Keratinocyte (primary cell): Measurements from ENCODE around the gene TCF7L2. TPM values are rescaled to one million over a fixed set of nuclear protein-coding genes. Genes with fewer than 3 reads are reported as not detected.

Experiments used
- DNase-seq: peaks from one replicate; pipeline ENCODE4 v3.0.0-alpha.2; 2011; ENCODE audit warnings: low read depth, missing footprints, low spot score
- FAIRE-seq: peaks from 2 replicates; lab custom pipeline; 2011; peaks lifted over from hg19 to GRCh38; lab: Jason Lieb, UNC
- H2AFZ ChIP-seq: 2 replicates; pipeline ENCODE4 v1.6.0; 2012; ENCODE audit warnings: low read length, control low read depth, inconsistent platforms; ENCODE audit not compliant: control insufficient read depth
- H3K27ac ChIP-seq: 2 replicates; pipeline ENCODE4 v1.5.1; 2011; ENCODE audit warnings: low read length; ENCODE audit not compliant: control insufficient read depth, insufficient read depth
- H3K27me3 ChIP-seq: 3 replicates; pipeline ENCODE4 v1.6.0; 2011; ENCODE audit warnings: low read length; ENCODE audit not compliant: control insufficient read depth, insufficient read depth; ENCODE audit errors: extremely low read depth
- H3K36me3 ChIP-seq, 2 experiments: 2 replicates in 1 of 2; 3 replicates in 1 of 2; pipeline ENCODE4 v1.5.1; 2011; ENCODE audit warnings: low read length in 2 of 2, mild to moderate bottlenecking in 1 of 2; ENCODE audit not compliant: control insufficient read depth in 2 of 2, insufficient read depth in 2 of 2; ENCODE audit errors: extremely low read depth in 1 of 2
- H3K4me1 ChIP-seq: 3 replicates; pipeline ENCODE4 v1.5.1; 2011; ENCODE audit warnings: low read length; ENCODE audit not compliant: control insufficient read depth, insufficient read depth; ENCODE audit errors: extremely low read depth
- H3K4me2 ChIP-seq: 3 replicates; pipeline ENCODE4 v1.6.0; 2011; ENCODE audit warnings: low read depth, low read length; ENCODE audit not compliant: control insufficient read depth, insufficient read depth; ENCODE audit errors: extremely low read depth
- H3K4me3 ChIP-seq, 3 experiments: fragments of 200-600 bp in 1 of 3; sonication (generic) in 1 of 3; 2 replicates in 2 of 3; 3 replicates in 1 of 3; pipeline ENCODE4 v1.5.1; 2011 to 2016; ENCODE audit warnings: low read length in 3 of 3, mild to moderate bottlenecking in 3 of 3, control low read depth in 2 of 3, inconsistent platforms in 1 of 3, low read depth in 1 of 3, mixed read lengths in 1 of 3, mixed run types in 1 of 3, moderate library complexity in 1 of 3; ENCODE audit not compliant: control insufficient read depth in 2 of 3, insufficient read depth in 2 of 3; ENCODE audit errors: extremely low read depth in 1 of 3
- H3K79me2 ChIP-seq: 2 replicates; pipeline ENCODE4 v1.6.0; 2012; ENCODE audit warnings: low read length; ENCODE audit not compliant: control insufficient read depth, insufficient read depth
- H3K9ac ChIP-seq: 3 replicates; pipeline ENCODE4 v1.6.0; 2011; ENCODE audit warnings: low read length; ENCODE audit not compliant: control insufficient read depth, insufficient read depth; ENCODE audit errors: extremely low read depth
- H3K9me1 ChIP-seq: 3 replicates; pipeline ENCODE4 v1.6.0; 2011; ENCODE audit warnings: low read length; ENCODE audit not compliant: control insufficient read depth, insufficient read depth; ENCODE audit errors: extremely low read depth
- H3K9me3 ChIP-seq: 2 replicates; pipeline ENCODE4 v1.5.1; 2012; ENCODE audit warnings: low read depth, low read length; ENCODE audit not compliant: control insufficient read depth
- H4K20me1 ChIP-seq: 3 replicates; pipeline ENCODE4 v1.6.0; 2011; ENCODE audit warnings: low read length; ENCODE audit not compliant: control insufficient read depth, insufficient read depth; ENCODE audit errors: extremely low read depth
- CTCF ChIP-seq, 3 experiments: IDR thresholded peaks in 1 of 3; conservative IDR thresholded peaks in 1 of 3; optimal IDR thresholded peaks in 1 of 3; 2 replicates in 2 of 3; 3 replicates in 1 of 3; pipeline versions ENCODE3 to v1.5.1; 2011; ENCODE audit warnings: low read length in 3 of 3, mild to moderate bottlenecking in 3 of 3, moderate library complexity in 2 of 3, control low read depth in 1 of 3, inconsistent platforms in 1 of 3; ENCODE audit not compliant: insufficient read depth in 2 of 3; ENCODE audit errors: extremely low read depth in 1 of 3
- EZH2 ChIP-seq: IDR thresholded peaks from one replicate; pipeline ENCODE4 v1.6.1; 2012; ENCODE audit warnings: inconsistent platforms, mild to moderate bottlenecking, low read length, moderate library complexity
- dilution Hi-C: fragments of 300-500 bp; cut with MboI; formaldehyde crosslinking; loops from one replicate; pipeline ENCODE4 v1.7.0; 2020; ENCODE audit warnings: low sequenced_read_pairs; ENCODE audit not compliant: extremely low pct_ligation_motif_present
- polyA plus RNA-seq, 5 experiments: library from polyadenylated mRNA; depleted of rRNA in 3 of 5; stranded (reverse) in 3 of 5; stranded (forward) in 1 of 5; unstranded in 1 of 5; fragments of >200 nt; gene quantifications; 1 replicate in 1 of 5; 2 replicates in 3 of 5; 3 replicates in 1 of 5; pipeline versions ENCODE4 v1.2.1 to v1.2.3, GENCODE V29; 2011 to 2012; ENCODE audit warnings: missing spikeins in 2 of 5, low read depth in 1 of 5, low replicate concordance in 1 of 5

Gene TCF7L2
- polyA plus RNA-seq, 1 donor (not counting 4 experiments of a cell fraction or from before 2014, with no cell fraction given) = 2.5 TPM

GRCh38 chr10:112980937-112981336 is 30.9 kb downstream of the TCF7L2 start:
- FAIRE-seq (no peak), DNase-seq (no peak)
- H3K27ac ChIP-seq = no peak overlapping the region
- H3K9me3 ChIP-seq = no peaks in the 10 kb centered on the region
- no peak overlapping the region for H3K4me3 ChIP-seq
- H3K4me2 ChIP-seq = no peak overlapping the region
- H2AFZ ChIP-seq = no peak overlapping the region
- TF ChIP-seq EZH2 (no peak), CTCF (optimal IDR thresholded peaks at IDR 0.05 in 1 of 3, IDR thresholded peaks at IDR 0.05 in 1 of 3, conservative IDR thresholded peaks at IDR 0.05 in 1 of 3; ENCODE audit: extremely low read depth in 1 of 3, insufficient read depth in 2 of 3, low read length in 3 of 3) (no peak)
- no peaks in the 10 kb centered on the region for H3K9me1 ChIP-seq
- H4K20me1 ChIP-seq = no peaks in the 10 kb centered on the region
- H3K36me3 ChIP-seq = no peaks in the 10 kb centered on the region
- dilution Hi-C loops = no loop called here
- H3K4me1 ChIP-seq = peaks cover under 1% of the 10 kb centered on the region
- H3K79me2 ChIP-seq = no peaks in the 10 kb centered on the region
- no peaks in the 10 kb centered on the region for H3K27me3 ChIP-seq
- no peak overlapping the region for H3K9ac ChIP-seq

- FAIRE-seq (no peak), DNase-seq (no peak)
- Histone ChIP-seq H2AFZ (no peak overlapping the region), H3K4me2 (no peak overlapping the region), H3K9me1 (no peaks in the 10 kb centered on the region), H3K27ac (no peak overlapping the region), H3K4me1 (peaks cover 4% of the 10 kb centered on the region), H3K79me2 (no peaks in the 10 kb centered on the region), H4K20me1 (no peaks in the 10 kb centered on the region), H3K4me3 (no peak overlapping the region), H3K9me3 (no peaks in the 10 kb centered on the region), H3K9ac (no peak overlapping the region), H3K36me3 (no peaks in the 10 kb centered on the region), H3K27me3 (no peaks in the 10 kb centered on the region)
- TF ChIP-seq EZH2 (no peak), CTCF (optimal IDR thresholded peaks at IDR 0.05 in 1 of 3, IDR thresholded peaks at IDR 0.05 in 1 of 3, conservative IDR thresholded peaks at IDR 0.05 in 1 of 3; ENCODE audit: extremely low read depth in 1 of 3, insufficient read depth in 2 of 3, low read length in 3 of 3) (no peak)
- dilution Hi-C loops = no loop called here
Observed at GRCh38 chr10:112981553-112981952, 31.5 kb downstream of the TCF7L2 start.
